Activated B cell treated with CpG ODN at 0.5 μM for 24 hours (primary cell): ENCODE results near the gene ATP5F1C. TPM values are rescaled to one million over a fixed set of nuclear protein-coding genes. Genes with fewer than 3 reads are reported as not detected.

Experiments
- ATAC-seq: fragments of 200-7000 bp; cut with Tn5 transposase; one replicate; pipeline ENCODE4 v1.10.0; 2021; ENCODE audit warnings: low read depth, mild to moderate bottlenecking, moderate library complexity
- CTCF ChIA-PET: fragments of 350-600 bp; sonication (Branson Sonifier 250); formaldehyde crosslinking; loops from one replicate; lab custom pipeline; 2021; ENCODE audit warnings: antibody characterized with exemption; lab: Charles Lee
- POLR2A ChIA-PET: fragments of 350-600 bp; sonication (Branson Sonifier 250); formaldehyde crosslinking; loops from one replicate; lab custom pipeline; 2021; ENCODE audit warnings: antibody characterized with exemption; lab: Charles Lee
- DNase-seq: peaks from one replicate; pipeline ENCODE4 v3.0.0; 2022
- H3K27ac Mint-ChIP-seq: one replicate; pipeline ENCODE4 v1.8.0; 2020; ENCODE audit warnings: mixed read lengths
- H3K27me3 Mint-ChIP-seq: one replicate; pipeline ENCODE4 v1.8.0; 2021; ENCODE audit warnings: mixed read lengths
- H3K36me3 Mint-ChIP-seq: one replicate; pipeline ENCODE4 v1.8.0; 2021; ENCODE audit warnings: low read depth, mixed read lengths
- H3K4me1 Mint-ChIP-seq: one replicate; pipeline ENCODE4 v1.8.0; 2021; ENCODE audit warnings: mixed read lengths
- H3K4me3 Mint-ChIP-seq: one replicate; pipeline ENCODE4 v1.8.0; 2020; ENCODE audit warnings: mild to moderate bottlenecking, mixed read lengths
- H3K9me3 Mint-ChIP-seq: one replicate; pipeline ENCODE4 v1.8.0; 2020; ENCODE audit warnings: mixed read lengths
- intact Hi-C: fragments of 100-400 bp; cut with micrococcal nuclease; formaldehyde crosslinking; loops from one replicate; pipeline ENCODE4 v1.15.1; 2024
- total RNA-seq: library from RNA; stranded (reverse); gene quantifications from 2 replicates; pipeline ENCODE4 v1.2.3, GENCODE V29; 2022
- TF ChIP-seq, protein P1 (sequence below): fragments of 200-600 bp; IDR thresholded peaks from one replicate; pipeline ENCODE4 v1.8.0; 2022; ENCODE audit warnings: antibody characterized with exemption, mild to moderate bottlenecking

Gene ATP5F1C
- total RNA-seq, 1 donor from 2014 or later, result 182 TPM

DNA sequence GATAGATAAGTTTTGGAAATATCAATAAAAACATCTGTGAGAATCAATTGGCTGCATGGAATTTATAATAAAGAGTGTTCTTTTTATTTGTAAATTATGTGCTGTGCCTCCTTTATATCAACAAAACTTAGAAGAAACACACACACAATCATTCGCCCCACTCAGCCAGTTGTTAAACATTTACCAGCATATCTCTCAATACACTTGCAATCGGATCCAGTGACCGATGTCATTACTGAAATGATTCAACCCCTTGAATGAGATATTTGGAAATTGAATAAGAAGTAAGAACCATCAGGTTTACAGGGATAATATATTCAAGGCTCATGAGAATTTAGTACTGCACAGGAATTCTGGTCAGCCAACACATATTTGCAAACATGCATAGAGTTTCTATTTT, 65.9 kb downstream of the ATP5F1C start:
- Mint-ChIP-seq H3K36me3 (peaks cover 29% of the 10 kb centered on the region), H3K9me3 (no peaks in the 10 kb centered on the region), H3K4me1 (peaks cover 14% of the 10 kb centered on the region), H3K27me3 (no peaks in the 10 kb centered on the region), H3K4me3 (no peak overlapping the region), H3K27ac (no peak overlapping the region)
- CTCF ChIA-PET, result no interaction called here
- TF ChIP-seq, protein P1, sequence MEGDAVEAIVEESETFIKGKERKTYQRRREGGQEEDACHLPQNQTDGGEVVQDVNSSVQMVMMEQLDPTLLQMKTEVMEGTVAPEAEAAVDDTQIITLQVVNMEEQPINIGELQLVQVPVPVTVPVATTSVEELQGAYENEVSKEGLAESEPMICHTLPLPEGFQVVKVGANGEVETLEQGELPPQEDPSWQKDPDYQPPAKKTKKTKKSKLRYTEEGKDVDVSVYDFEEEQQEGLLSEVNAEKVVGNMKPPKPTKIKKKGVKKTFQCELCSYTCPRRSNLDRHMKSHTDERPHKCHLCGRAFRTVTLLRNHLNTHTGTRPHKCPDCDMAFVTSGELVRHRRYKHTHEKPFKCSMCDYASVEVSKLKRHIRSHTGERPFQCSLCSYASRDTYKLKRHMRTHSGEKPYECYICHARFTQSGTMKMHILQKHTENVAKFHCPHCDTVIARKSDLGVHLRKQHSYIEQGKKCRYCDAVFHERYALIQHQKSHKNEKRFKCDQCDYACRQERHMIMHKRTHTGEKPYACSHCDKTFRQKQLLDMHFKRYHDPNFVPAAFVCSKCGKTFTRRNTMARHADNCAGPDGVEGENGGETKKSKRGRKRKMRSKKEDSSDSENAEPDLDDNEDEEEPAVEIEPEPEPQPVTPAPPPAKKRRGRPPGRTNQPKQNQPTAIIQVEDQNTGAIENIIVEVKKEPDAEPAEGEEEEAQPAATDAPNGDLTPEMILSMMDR, result no peak
- POLR2A ChIA-PET, result no interaction called here
- ATAC-seq (no peak), DNase-seq (no peak)
- intact Hi-C loops, result no loop called here

DNA sequence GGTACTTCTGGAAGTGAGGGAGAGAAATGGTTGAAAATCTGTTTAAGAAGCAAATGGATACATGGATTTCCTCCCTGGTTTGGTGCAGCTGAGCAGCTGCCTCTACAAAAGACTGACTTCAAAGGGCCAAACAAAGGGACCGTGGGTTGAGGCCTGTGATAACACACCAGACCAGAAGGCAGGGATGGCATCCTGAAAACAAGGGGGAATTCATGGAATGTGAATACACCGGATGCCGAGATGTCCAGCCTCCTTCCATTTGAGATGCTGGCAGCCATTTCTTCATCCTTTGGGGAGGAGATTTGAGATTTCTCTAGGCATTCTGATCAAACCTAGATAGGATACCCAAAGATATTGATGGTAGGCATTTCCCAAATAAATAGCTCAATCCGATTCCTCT, 67.2 kb downstream of the ATP5F1C start:
- ATAC-seq, result no peak
- POLR2A ChIA-PET, result no interaction called here
- peaks cover 14% of the 10 kb centered on the region for H3K4me1 Mint-ChIP-seq
- H3K27me3 Mint-ChIP-seq, result no peaks in the 10 kb centered on the region
- H3K9me3 Mint-ChIP-seq, result peaks cover 3% of the 10 kb centered on the region
- H3K4me3 Mint-ChIP-seq, result no peak overlapping the region
- CTCF ChIA-PET, result interaction anchor here (0.6 kb wide), 1 partner anchor 337 kb away, joined by 3 read pairs; no protein-coding TSS in a partner anchor
- intact Hi-C loops, result no loop called here
- TF ChIP-seq, protein P1, result no peak
- no peak for DNase-seq
- no peak overlapping the region for H3K27ac Mint-ChIP-seq
- H3K36me3 Mint-ChIP-seq, result peaks cover 37% of the 10 kb centered on the region

DNA sequence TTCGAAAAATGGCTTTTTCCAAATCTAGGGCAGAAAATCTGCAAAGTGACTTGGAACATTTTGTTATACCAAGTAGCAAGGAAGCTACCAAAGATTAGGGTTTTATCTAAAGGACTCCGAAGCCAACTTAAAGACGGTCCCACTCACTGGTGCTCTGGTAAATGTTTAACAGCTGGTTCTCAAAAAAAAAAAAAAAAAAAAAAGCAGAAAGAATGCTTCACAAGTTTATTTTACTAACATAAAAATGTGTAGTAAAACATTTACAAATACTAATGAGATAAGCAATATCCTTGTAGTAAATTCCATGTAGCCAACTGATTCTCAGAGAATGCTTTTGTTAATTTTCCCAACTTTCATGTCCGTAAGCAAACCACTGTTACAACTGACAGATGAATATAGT, 68.7 kb downstream of the ATP5F1C start:
- DNase-seq, result no peak
- ChIA-PET CTCF (no interaction called here), POLR2A (interaction anchor here (0.7 kb wide), 1 partner anchor 1352 kb away, joined by 6 read pairs; no protein-coding TSS in a partner anchor)
- Mint-ChIP-seq H3K36me3 (peaks cover 43% of the 10 kb centered on the region), H3K4me1 (peaks cover 14% of the 10 kb centered on the region), H3K4me3 (no peak overlapping the region), H3K9me3 (peaks cover 8% of the 10 kb centered on the region), H3K27ac (no peak overlapping the region), H3K27me3 (no peaks in the 10 kb centered on the region)
- TF ChIP-seq, protein P1, result no peak
- ATAC-seq, result no peak
- intact Hi-C loops, result no loop called here

DNA sequence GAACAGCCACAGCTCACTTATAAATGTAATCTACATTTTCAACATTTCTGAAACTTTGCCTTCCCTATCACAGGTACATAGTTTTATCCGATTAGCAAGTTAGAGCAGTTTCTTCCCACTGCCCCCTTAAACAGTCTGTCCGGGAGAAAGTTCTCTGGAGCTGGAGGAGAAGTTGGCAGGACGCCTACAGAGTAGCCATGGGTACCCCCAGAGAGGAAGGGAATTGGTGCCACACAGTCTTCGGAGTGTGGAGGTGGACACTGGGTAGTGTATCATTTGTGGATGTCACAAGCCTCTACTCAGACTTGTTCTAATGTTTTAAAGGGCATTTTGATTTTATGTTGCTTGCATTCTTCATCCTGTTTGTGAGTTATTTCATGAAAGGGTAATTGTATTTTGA, 69.3 kb downstream of the ATP5F1C start:
- Mint-ChIP-seq H3K27me3 (no peaks in the 10 kb centered on the region), H3K9me3 (peaks cover 10% of the 10 kb centered on the region), H3K4me1 (peaks cover 13% of the 10 kb centered on the region), H3K36me3 (peaks cover 46% of the 10 kb centered on the region), H3K4me3 (no peak overlapping the region), H3K27ac (no peak overlapping the region)
- intact Hi-C loops, result no loop called here
- DNase-seq, result no peak
- TF ChIP-seq, protein P1, result no peak
- POLR2A ChIA-PET, result no interaction called here
- ATAC-seq, result no peak
- CTCF ChIA-PET, result no interaction called here

Other genes starting within 250 kb of the ATP5F1C start
- not detected in 2 replicates for gene ITIH5, start 121.2 kb upstream of the ATP5F1C start, total RNA-seq
- gene ITIH2, start 84.9 kb upstream of the ATP5F1C start, total RNA-seq, result not detected in 2 replicates
- gene KIN, start 184 bp upstream of the ATP5F1C start, total RNA-seq, result 12.6 and 13.1 TPM in 2 replicates
- 12.4 and 12.6 TPM in 2 replicates for gene TAF3, start 30.3 kb downstream of the ATP5F1C start, total RNA-seq